Measurements from ENCODE around the gene GLCE.

GLCE gene

GRCh38 chr15:69215314-69216035, 55.0 kb downstream of the GLCE start:
- Histone ChIP-seq H3K27me3 (ENCODE audit: low read depth) (no peaks in the 10 kb centered on the region), H3K9me3 (no peaks in the 10 kb centered on the region), H3K36me3 (replicated peaks) (no peaks in the 10 kb centered on the region), H3K4me1 (peaks cover 3% of the 10 kb centered on the region; the same call in 1 of the 2 replicates), H3K4me3 (no peak overlapping the region)
- DNase-seq (ENCODE audit: low spot score in 2 of 2): no peak
- in situ Hi-C loops (cut with MboI; ENCODE audit: low sequenced_read_pairs): no loop called here

GRCh38 chr15:69217381-69217780, 56.9 kb downstream of the GLCE start:
- in situ Hi-C loops (cut with MboI; ENCODE audit: low sequenced_read_pairs): no loop called here
- Histone ChIP-seq H3K9me3 (no peaks in the 10 kb centered on the region), H3K4me1 (no peaks in the 10 kb centered on the region), H3K27me3 (ENCODE audit: low read depth) (no peaks in the 10 kb centered on the region), H3K4me3 (no peak overlapping the region), H3K36me3 (replicated peaks) (no peaks in the 10 kb centered on the region)
- DNase-seq (ENCODE audit: low spot score in 2 of 2): no peak

GRCh38 chr15:69219690-69220089, 59.3 kb downstream of the GLCE start:
- in situ Hi-C loops (cut with MboI; ENCODE audit: low sequenced_read_pairs): no loop called here
- no peak overlapping the region for H3K4me3 ChIP-seq
- H3K27me3 ChIP-seq (ENCODE audit: low read depth): no peaks in the 10 kb centered on the region
- H3K9me3 ChIP-seq: no peaks in the 10 kb centered on the region
- no peak for DNase-seq (ENCODE audit: low spot score in 2 of 2)
- no peaks in the 10 kb centered on the region for H3K36me3 ChIP-seq (replicated peaks)
- H3K4me1 ChIP-seq: no peaks in the 10 kb centered on the region

- no peaks in the 10 kb centered on the region for H3K27me3 ChIP-seq (ENCODE audit: low read depth)
- in situ Hi-C loops (cut with MboI; ENCODE audit: low sequenced_read_pairs): no loop called here
Observed at GRCh38 chr15:69222002-69222474, 61.6 kb downstream of the GLCE start.

GRCh38 chr15:69223083-69223813, 62.8 kb downstream of the GLCE start:
- DNase-seq (ENCODE audit: low spot score in 2 of 2): no peak
- Histone ChIP-seq H3K4me3 (no peak overlapping the region), H3K9me3 (no peaks in the 10 kb centered on the region), H3K4me1 (no peaks in the 10 kb centered on the region), H3K27me3 (ENCODE audit: low read depth) (no peaks in the 10 kb centered on the region), H3K36me3 (replicated peaks) (no peaks in the 10 kb centered on the region)
- in situ Hi-C loops (cut with MboI; ENCODE audit: low sequenced_read_pairs): no loop called here

More at GRCh38 chr15:69222002-69222474, 61.6 kb downstream of the GLCE start:
- Histone ChIP-seq H3K9me3 (no peaks in the 10 kb centered on the region), H3K4me3 (no peak overlapping the region), H3K4me1 (no peaks in the 10 kb centered on the region), H3K36me3 (replicated peaks) (no peaks in the 10 kb centered on the region)
- DNase-seq (ENCODE audit: low spot score in 2 of 2): no peak

- Histone ChIP-seq H3K9me3 (no peaks in the 10 kb centered on the region), H3K27me3 (ENCODE audit: low read depth) (no peaks in the 10 kb centered on the region), H3K4me1 (no peaks in the 10 kb centered on the region), H3K36me3 (replicated peaks) (no peaks in the 10 kb centered on the region), H3K4me3 (no peak overlapping the region)
- no peak for DNase-seq (ENCODE audit: low spot score in 2 of 2)
- in situ Hi-C loops (cut with MboI; ENCODE audit: low sequenced_read_pairs): no loop called here
Observed at GRCh38 chr15:69224383-69224782, 63.9 kb downstream of the GLCE start.

- no peaks in the 10 kb centered on the region for H3K4me1 ChIP-seq
- no peaks in the 10 kb centered on the region for H3K9me3 ChIP-seq
- H3K36me3 ChIP-seq (replicated peaks): no peaks in the 10 kb centered on the region
- DNase-seq (ENCODE audit: low spot score in 2 of 2): peak in 1 of 2 experiments; percentile 59
- H3K4me3 ChIP-seq: no peak overlapping the region
- H3K27me3 ChIP-seq (ENCODE audit: low read depth): no peaks in the 10 kb centered on the region
- in situ Hi-C loops (cut with MboI; ENCODE audit: low sequenced_read_pairs): no loop called here
Observed at GRCh38 chr15:69225355-69226022, 65.1 kb downstream of the GLCE start.

- H3K4me1 ChIP-seq: no peaks in the 10 kb centered on the region
- in situ Hi-C loops (cut with MboI; ENCODE audit: low sequenced_read_pairs): no loop called here
Observed at GRCh38 chr15:69226023-69226355, 65.6 kb downstream of the GLCE start.

GRCh38 chr15:69232144-69232543, 71.7 kb downstream of the GLCE start:
- in situ Hi-C loops (cut with MboI; ENCODE audit: low sequenced_read_pairs): no loop called here

More at GRCh38 chr15:69226023-69226355, 65.6 kb downstream of the GLCE start:
- Histone ChIP-seq H3K27me3 (ENCODE audit: low read depth) (no peaks in the 10 kb centered on the region), H3K36me3 (replicated peaks) (no peaks in the 10 kb centered on the region), H3K9me3 (no peaks in the 10 kb centered on the region), H3K4me3 (no peak overlapping the region)
- no peak for DNase-seq (ENCODE audit: low spot score in 2 of 2)

GRCh38 chr15:69232765-69233164, 72.3 kb downstream of the GLCE start:
- no peak for DNase-seq (ENCODE audit: low spot score in 2 of 2)
- in situ Hi-C loops (cut with MboI; ENCODE audit: low sequenced_read_pairs): no loop called here
- H3K36me3 ChIP-seq (replicated peaks): no peaks in the 10 kb centered on the region
- H3K9me3 ChIP-seq: no peaks in the 10 kb centered on the region
- no peaks in the 10 kb centered on the region for H3K27me3 ChIP-seq (ENCODE audit: low read depth)
- H3K4me3 ChIP-seq: no peak overlapping the region
- H3K4me1 ChIP-seq: no peaks in the 10 kb centered on the region

More at GRCh38 chr15:69232144-69232543, 71.7 kb downstream of the GLCE start:
- Histone ChIP-seq H3K9me3 (no peaks in the 10 kb centered on the region), H3K27me3 (ENCODE audit: low read depth) (no peaks in the 10 kb centered on the region), H3K4me3 (no peak overlapping the region), H3K36me3 (replicated peaks) (no peaks in the 10 kb centered on the region), H3K4me1 (no peaks in the 10 kb centered on the region)
- DNase-seq (ENCODE audit: low spot score in 2 of 2): no peak

GRCh38 chr15:69234676-69235075, 74.2 kb downstream of the GLCE start:
- Histone ChIP-seq H3K4me1 (no peaks in the 10 kb centered on the region), H3K36me3 (replicated peaks) (no peaks in the 10 kb centered on the region), H3K4me3 (no peak overlapping the region), H3K27me3 (ENCODE audit: low read depth) (no peaks in the 10 kb centered on the region), H3K9me3 (no peaks in the 10 kb centered on the region)
- in situ Hi-C loops (cut with MboI; ENCODE audit: low sequenced_read_pairs): no loop called here
- no peak for DNase-seq (ENCODE audit: low spot score in 2 of 2)

GRCh38 chr15:69236505-69236904, 76.1 kb downstream of the GLCE start:
- H3K27me3 ChIP-seq (ENCODE audit: low read depth): no peaks in the 10 kb centered on the region
- no peak overlapping the region for H3K4me3 ChIP-seq
- no peaks in the 10 kb centered on the region; the same call in 1 of the 2 replicates for H3K9me3 ChIP-seq
- H3K4me1 ChIP-seq: no peaks in the 10 kb centered on the region
- in situ Hi-C loops (cut with MboI; ENCODE audit: low sequenced_read_pairs): no loop called here
- DNase-seq (ENCODE audit: low spot score in 2 of 2): no peak
- no peaks in the 10 kb centered on the region for H3K36me3 ChIP-seq (replicated peaks)

- no peak for DNase-seq (ENCODE audit: low spot score in 2 of 2)
- H3K27me3 ChIP-seq (ENCODE audit: low read depth): no peaks in the 10 kb centered on the region
- H3K4me1 ChIP-seq: no peaks in the 10 kb centered on the region
- H3K36me3 ChIP-seq (replicated peaks): no peaks in the 10 kb centered on the region
- no peak overlapping the region for H3K4me3 ChIP-seq
- no peaks in the 10 kb centered on the region; the same call in 1 of the 2 replicates for H3K9me3 ChIP-seq
- in situ Hi-C loops (cut with MboI; ENCODE audit: low sequenced_read_pairs): no loop called here
Observed at GRCh38 chr15:69237718-69238117, 77.3 kb downstream of the GLCE start.

- Histone ChIP-seq H3K4me1 (no peaks in the 10 kb centered on the region), H3K27me3 (ENCODE audit: low read depth) (no peaks in the 10 kb centered on the region), H3K9me3 (no peaks in the 10 kb centered on the region; the same call in 1 of the 2 replicates), H3K4me3 (no peak overlapping the region), H3K36me3 (replicated peaks) (no peaks in the 10 kb centered on the region)
- no peak for DNase-seq (ENCODE audit: low spot score in 2 of 2)
- in situ Hi-C loops (cut with MboI; ENCODE audit: low sequenced_read_pairs): no loop called here
Observed at GRCh38 chr15:69244798-69245197, 84.4 kb downstream of the GLCE start.

Data from HAP-1 (cell line).